Measurements from ENCODE around the gene BRIX1.
A peak's percentile ranks its signal among the peaks of the same experiment; 100 is the strongest.

GRCh38 chr5:34929720-34930461 is 14.4 kb downstream of the BRIX1 start:
- TF ChIP-seq POLR2A (IDR thresholded peaks at IDR 0.05; ENCODE audit: low read depth, low read length): peak; percentile 62
- TF ChIP-seq TAF1 (IDR thresholded peaks at IDR 0.05; ENCODE audit: low read depth, low read length): peak; percentile 76
- TF ChIP-seq POLR2AphosphoS5 (IDR thresholded peaks at IDR 0.05; ENCODE audit: low read depth, low read length): 0 out of 2 replicates have a peak, but pooled peaks have one; percentile 32
